Tibial artery (tissue), 4 donors: ENCODE data around the gene UBE2U.

ENCODE experiments used
- DNase-seq, 2 donors: peaks; one replicate each; pipeline ENCODE4 v3.0.0-alpha.2; 2019
- H3K27ac ChIP-seq, 2 donors: fragments of 200-600 bp; sonication (generic) in 1 of 2; 1 replicate in 1 of 2; 2 replicates in 1 of 2; pipeline ENCODE4 v1.5.1; 2018 to 2019; ENCODE audit warnings: mild to moderate bottlenecking in 1 of 2
- H3K27me3 ChIP-seq, 2 donors: fragments of 200-600 bp; sonication (generic) in 1 of 2; one replicate each; pipeline versions ENCODE4 v1.5.1 to v1.6.0; 2016 to 2019
- H3K36me3 ChIP-seq, 3 donors: fragments of 200-600 bp; sonication (generic) in 2 of 3; one replicate each; pipeline ENCODE4 v1.5.1; 2016 to 2019; ENCODE audit warnings: mild to moderate bottlenecking in 2 of 3
- H3K4me1 ChIP-seq, 4 donors: fragments of 200-600 bp; sonication (generic) in 2 of 4; 1 replicate in 3 of 4; 2 replicates in 1 of 4; pipeline ENCODE4 v1.5.1; 2016 to 2019
- H3K4me3 ChIP-seq, 2 donors: fragments of 200-600 bp; sonication (generic) in 1 of 2; 1 replicate in 1 of 2; 2 replicates in 1 of 2; pipeline ENCODE4 v1.5.1; 2018 to 2019; ENCODE audit warnings: mild to moderate bottlenecking in 2 of 2
- H3K9me3 ChIP-seq, 3 donors: fragments of 200-600 bp; sonication (generic) in 1 of 3; one replicate each; pipeline ENCODE4 v1.5.1; 2016 to 2019
- CTCF ChIP-seq, 2 experiments: fragments of 200-600 bp in 1 of 2; fragments of 450-650 bp in 1 of 2; IDR thresholded peaks; one replicate each; pipeline ENCODE4 v1.5.1; 2017 to 2019; ENCODE audit warnings: antibody characterized with exemption in 2 of 2, mild to moderate bottlenecking in 1 of 2, moderate library complexity in 1 of 2
- intact Hi-C: fragments of 100-400 bp; cut with DNase I; formaldehyde crosslinking; loops from one replicate; pipeline ENCODE4 v1.15.0; 2023; ENCODE audit warnings: low total_unique reads

UBE2U gene

GRCh38 chr1:64302971-64303370 is 99.5 kb downstream of the UBE2U start:
- no peak for TF ChIP-seq CTCF (IDR thresholded peaks at IDR 0.05)
- Histone ChIP-seq H3K27me3 (no peaks in the 10 kb centered on the region), H3K4me1 (no peaks in the 10 kb centered on the region), H3K36me3 (no peaks in the 10 kb centered on the region), H3K4me3 (no peak overlapping the region), H3K27ac (no peak overlapping the region), H3K9me3 (peaks cover 0 to 7% (median 0%) of the 10 kb centered on the region in 3 donors)
- intact Hi-C loops: no loop called here
- DNase-seq: no peak

- intact Hi-C loops: no loop called here
- Histone ChIP-seq H3K27ac (no peak overlapping the region), H3K4me3 (no peak overlapping the region), H3K27me3 (no peaks in the 10 kb centered on the region), H3K36me3 (no peaks in the 10 kb centered on the region), H3K9me3 (no peaks in the 10 kb centered on the region), H3K4me1 (no peaks in the 10 kb centered on the region)
- no peak for TF ChIP-seq CTCF (IDR thresholded peaks at IDR 0.05)
- no peak for DNase-seq
Observed at GRCh38 chr1:64304823-64305222, 101.4 kb downstream of the UBE2U start.

DNA sequence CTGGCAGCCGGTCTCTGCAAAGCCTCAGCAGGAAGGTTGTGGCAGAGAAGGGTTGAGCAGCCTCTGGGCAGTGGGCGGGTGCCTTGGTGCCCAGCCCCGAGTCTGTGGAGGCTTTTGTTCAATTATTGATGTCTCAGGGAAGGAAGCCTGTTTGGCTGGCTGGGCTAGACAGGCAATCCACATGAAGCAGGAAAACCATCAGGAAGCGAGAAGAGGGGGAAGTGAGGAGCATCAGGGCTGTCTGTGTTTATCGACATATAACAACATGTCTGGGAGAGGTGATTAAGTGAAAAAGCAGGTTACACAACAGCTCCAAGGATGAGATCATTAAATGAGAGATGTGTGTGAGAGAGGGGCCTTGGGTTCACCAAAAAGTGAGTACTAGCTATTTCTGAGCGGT is 105.4 kb downstream of the UBE2U start:
- Histone ChIP-seq H3K27ac (no peak overlapping the region), H3K9me3 (no peaks in the 10 kb centered on the region), H3K36me3 (no peaks in the 10 kb centered on the region), H3K27me3 (no peaks in the 10 kb centered on the region), H3K4me1 (no peaks in the 10 kb centered on the region), H3K4me3 (no peak overlapping the region)
- intact Hi-C loops: no loop called here
- no peak for TF ChIP-seq CTCF (IDR thresholded peaks at IDR 0.05)
- no peak for DNase-seq

GRCh38 chr1:64309431-64309831 is 106.0 kb downstream of the UBE2U start:
- H3K27me3 ChIP-seq: no peaks in the 10 kb centered on the region
- intact Hi-C loops: no loop called here
- H3K36me3 ChIP-seq: no peaks in the 10 kb centered on the region
- H3K4me1 ChIP-seq: no peaks in the 10 kb centered on the region
- no peak overlapping the region for H3K4me3 ChIP-seq
- no peak overlapping the region for H3K27ac ChIP-seq
- no peak for DNase-seq
- TF ChIP-seq CTCF (IDR thresholded peaks at IDR 0.05): no peak
- no peaks in the 10 kb centered on the region for H3K9me3 ChIP-seq

- H3K4me1 ChIP-seq: no peaks in the 10 kb centered on the region
- intact Hi-C loops: no loop called here
- no peaks in the 10 kb centered on the region for H3K36me3 ChIP-seq
- H3K27ac ChIP-seq: no peak overlapping the region
- DNase-seq: no peak
- no peaks in the 10 kb centered on the region for H3K9me3 ChIP-seq
- no peak overlapping the region for H3K4me3 ChIP-seq
- H3K27me3 ChIP-seq: no peaks in the 10 kb centered on the region
- no peak for TF ChIP-seq CTCF (IDR thresholded peaks at IDR 0.05)
Observed at GRCh38 chr1:64310760-64311159, 107.3 kb downstream of the UBE2U start.

DNA sequence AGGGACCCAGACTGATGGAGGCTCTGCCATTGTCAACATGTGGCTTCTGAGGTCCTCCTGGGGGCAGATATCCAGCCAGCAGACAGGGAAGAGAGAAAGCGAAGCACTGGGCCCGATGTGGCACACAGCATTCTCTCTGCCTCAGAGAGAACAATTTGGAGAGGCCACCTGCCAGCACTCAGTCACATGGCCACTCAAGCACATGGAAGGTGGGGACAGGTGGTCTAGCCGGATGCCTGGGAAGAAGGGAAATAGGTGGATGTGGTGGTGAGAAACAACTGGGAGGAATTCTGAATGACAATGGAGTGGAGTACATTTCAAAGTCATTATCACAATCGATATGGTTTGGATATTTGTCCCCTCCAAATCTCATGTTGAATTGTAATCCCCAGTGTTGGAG is 109.0 kb downstream of the UBE2U start:
- no peaks in the 10 kb centered on the region for H3K4me1 ChIP-seq
- H3K36me3 ChIP-seq: no peaks in the 10 kb centered on the region
- H3K27me3 ChIP-seq: no peaks in the 10 kb centered on the region
- no peak for TF ChIP-seq CTCF (IDR thresholded peaks at IDR 0.05)
- DNase-seq: no peak
- H3K9me3 ChIP-seq: no peaks in the 10 kb centered on the region
- H3K27ac ChIP-seq: no peak overlapping the region
- intact Hi-C loops: no loop called here
- H3K4me3 ChIP-seq: no peak overlapping the region
